Endothelial cell of umbilical vein (primary cell): ENCODE data around the gene RFNG.

Source experiments
- POLR2A ChIP-seq: IDR thresholded peaks from 2 replicates; pipeline ENCODE4 v1.6.1; 2012; ENCODE audit warnings: low read depth, mild to moderate bottlenecking, control low read depth, low read length
- TF ChIP-seq, protein P1 (sequence below), 2 donors: IDR thresholded peaks; 1 replicate in 1 of 2; 2 replicates in 1 of 2; pipeline ENCODE4 v1.5.1; 2011; ENCODE audit warnings: low read length in 2 of 2, mild to moderate bottlenecking in 2 of 2, moderate library complexity in 2 of 2, control low read depth in 1 of 2, inconsistent platforms in 1 of 2, low read depth in 1 of 2; ENCODE audit not compliant: insufficient read depth in 1 of 2; ENCODE audit errors: extremely low read depth in 1 of 2

DNA sequence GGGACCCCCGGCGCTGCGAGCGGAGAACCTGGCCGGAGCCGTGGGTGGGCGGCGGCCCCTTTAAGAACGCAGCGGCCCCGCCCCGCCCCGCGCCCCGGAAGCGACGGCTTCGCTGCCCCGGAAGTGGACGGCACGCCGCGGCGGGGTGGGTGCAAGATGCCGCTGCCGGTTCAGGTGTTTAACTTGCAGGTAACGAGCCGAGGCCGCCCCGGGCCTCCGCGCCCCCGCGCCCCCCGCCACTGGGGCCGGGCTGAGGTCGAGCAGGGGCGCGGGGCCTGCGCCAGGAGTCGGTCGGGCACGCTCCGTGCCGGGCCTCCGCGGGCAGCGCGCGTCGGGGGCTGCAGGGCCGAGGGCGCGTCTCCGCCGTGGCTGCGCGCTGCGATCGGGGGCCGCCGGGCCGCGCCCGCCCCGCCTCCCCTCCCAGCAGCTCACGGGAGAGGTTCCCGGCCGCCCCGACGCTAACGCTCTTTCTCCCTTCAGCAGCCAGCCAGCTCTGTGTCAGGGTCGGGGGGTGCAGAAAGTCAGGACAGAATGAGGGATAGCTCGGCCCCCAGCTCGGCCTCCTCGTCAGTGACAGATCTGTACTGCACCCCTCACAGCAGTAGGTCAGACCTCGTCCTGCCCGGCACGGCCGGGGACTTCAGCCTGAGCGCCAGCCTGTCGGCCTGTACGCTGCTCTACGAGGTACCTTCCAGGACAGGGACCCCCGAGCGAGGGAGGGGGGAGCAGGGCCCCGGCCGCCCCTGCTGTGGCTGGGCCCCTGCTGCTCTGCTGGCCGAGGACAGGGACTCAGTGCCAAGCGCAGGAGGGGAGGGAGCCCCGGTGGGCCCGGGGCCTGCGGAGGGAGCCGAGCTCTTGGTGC is at the start of gene RFNG, which contains the start of gene GPS1:
- TF ChIP-seq, protein P1, sequence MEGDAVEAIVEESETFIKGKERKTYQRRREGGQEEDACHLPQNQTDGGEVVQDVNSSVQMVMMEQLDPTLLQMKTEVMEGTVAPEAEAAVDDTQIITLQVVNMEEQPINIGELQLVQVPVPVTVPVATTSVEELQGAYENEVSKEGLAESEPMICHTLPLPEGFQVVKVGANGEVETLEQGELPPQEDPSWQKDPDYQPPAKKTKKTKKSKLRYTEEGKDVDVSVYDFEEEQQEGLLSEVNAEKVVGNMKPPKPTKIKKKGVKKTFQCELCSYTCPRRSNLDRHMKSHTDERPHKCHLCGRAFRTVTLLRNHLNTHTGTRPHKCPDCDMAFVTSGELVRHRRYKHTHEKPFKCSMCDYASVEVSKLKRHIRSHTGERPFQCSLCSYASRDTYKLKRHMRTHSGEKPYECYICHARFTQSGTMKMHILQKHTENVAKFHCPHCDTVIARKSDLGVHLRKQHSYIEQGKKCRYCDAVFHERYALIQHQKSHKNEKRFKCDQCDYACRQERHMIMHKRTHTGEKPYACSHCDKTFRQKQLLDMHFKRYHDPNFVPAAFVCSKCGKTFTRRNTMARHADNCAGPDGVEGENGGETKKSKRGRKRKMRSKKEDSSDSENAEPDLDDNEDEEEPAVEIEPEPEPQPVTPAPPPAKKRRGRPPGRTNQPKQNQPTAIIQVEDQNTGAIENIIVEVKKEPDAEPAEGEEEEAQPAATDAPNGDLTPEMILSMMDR (IDR thresholded peaks at IDR 0.05; ENCODE audit: extremely low read depth in 1 of 2, insufficient read depth in 1 of 2, low read depth in 1 of 2, low read length in 2 of 2), result no peak
- TF ChIP-seq POLR2A, result no peak
